SJSA1 (cell line): Measurements from ENCODE around the gene CAMK2B. TPM values are rescaled to one million over a fixed set of nuclear protein-coding genes. Genes with fewer than 3 reads are reported as not detected.

Source experiments
- DNase-seq, 2 experiments: peaks; one replicate each; pipeline ENCODE4 v3.0.0-alpha.2; 2015 to 2020; ENCODE audit warnings: low spot score in 2 of 2, low read depth in 1 of 2
- H3K27ac ChIP-seq: fragments of 250-450 bp; sonication (Bioruptor Pico); 2 replicates; pipeline ENCODE4 v1.5.1; 2020; ENCODE audit warnings: mild to moderate bottlenecking, moderate library complexity
- H3K27me3 ChIP-seq: fragments of 250-450 bp; sonication (Bioruptor Pico); replicated peaks from 2 replicates; pipeline ENCODE4 v1.5.1; 2020; ENCODE audit warnings: mild to moderate bottlenecking, moderate library complexity
- H3K36me3 ChIP-seq: fragments of 250-450 bp; sonication (Bioruptor Pico); 2 replicates; pipeline ENCODE4 v1.5.1; 2020; ENCODE audit warnings: mild to moderate bottlenecking
- H3K4me1 ChIP-seq: fragments of 250-450 bp; sonication (Bioruptor Pico); replicated peaks from 2 replicates; pipeline ENCODE4 v1.6.1; 2021; ENCODE audit warnings: mild to moderate bottlenecking
- H3K4me3 ChIP-seq: fragments of 250-450 bp; sonication (Bioruptor Pico); 2 replicates; pipeline ENCODE4 v1.5.1; 2020; ENCODE audit warnings: mild to moderate bottlenecking
- H3K9me3 ChIP-seq: fragments of 250-450 bp; sonication (Bioruptor Pico); replicated peaks from 2 replicates; pipeline ENCODE4 v1.5.1; 2020; ENCODE audit warnings: mild to moderate bottlenecking
- total RNA-seq: library from RNA; depleted of rRNA; stranded (reverse); fragments of >200 nt; shearing (Covaris generic); gene quantifications from 2 replicates; pipeline ENCODE4 v1.2.3, GENCODE V29; 2014

The CAMK2B gene
- total RNA-seq, 1 experiment from 2014 or later: not detected

DNA sequence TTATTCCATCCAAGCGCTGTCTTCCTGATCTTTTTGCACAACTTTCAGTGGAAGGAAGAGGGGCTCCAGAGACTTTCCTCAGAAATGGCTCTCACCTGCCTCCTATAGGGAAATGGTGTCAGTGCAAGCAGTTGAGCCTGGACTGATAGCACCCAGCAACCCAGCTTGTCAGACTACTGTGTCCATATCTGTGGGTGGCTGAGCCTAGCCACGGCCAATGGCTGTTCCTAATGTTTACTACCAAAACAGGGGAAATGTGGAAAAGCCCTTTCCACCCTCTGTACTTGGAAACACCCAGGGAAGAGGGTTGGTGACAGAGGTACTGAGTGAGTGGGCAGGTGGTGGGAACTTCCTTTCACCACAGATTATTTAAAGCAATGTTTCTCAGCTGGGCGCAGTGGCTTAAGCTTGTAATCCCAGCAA is 128.9 kb downstream of the CAMK2B start:
- Histone ChIP-seq H3K9me3 (no peaks in the 10 kb centered on the region), H3K27ac (no peak overlapping the region), H3K36me3 (peaks cover 3% of the 10 kb centered on the region), H3K27me3 (no peaks in the 10 kb centered on the region), H3K4me1 (0 out of 2 replicates have a peak, but pooled peaks cover 3% of the 10 kb centered on the region), H3K4me3 (no peak overlapping the region)
- DNase-seq: peak in 1 of 2 experiments; percentile 34

- Histone ChIP-seq H3K4me1 (0 out of 2 replicates have a peak, but pooled peaks cover 3% of the 10 kb centered on the region), H3K4me3 (no peak overlapping the region), H3K36me3 (peaks cover 1% of the 10 kb centered on the region), H3K27ac (no peak overlapping the region), H3K27me3 (no peaks in the 10 kb centered on the region; the same call in 1 of the 2 replicates), H3K9me3 (no peaks in the 10 kb centered on the region)
- no peak for DNase-seq
Observed at GRCh38 chr7:44195889-44196288, 129.5 kb downstream of the CAMK2B start.

DNA sequence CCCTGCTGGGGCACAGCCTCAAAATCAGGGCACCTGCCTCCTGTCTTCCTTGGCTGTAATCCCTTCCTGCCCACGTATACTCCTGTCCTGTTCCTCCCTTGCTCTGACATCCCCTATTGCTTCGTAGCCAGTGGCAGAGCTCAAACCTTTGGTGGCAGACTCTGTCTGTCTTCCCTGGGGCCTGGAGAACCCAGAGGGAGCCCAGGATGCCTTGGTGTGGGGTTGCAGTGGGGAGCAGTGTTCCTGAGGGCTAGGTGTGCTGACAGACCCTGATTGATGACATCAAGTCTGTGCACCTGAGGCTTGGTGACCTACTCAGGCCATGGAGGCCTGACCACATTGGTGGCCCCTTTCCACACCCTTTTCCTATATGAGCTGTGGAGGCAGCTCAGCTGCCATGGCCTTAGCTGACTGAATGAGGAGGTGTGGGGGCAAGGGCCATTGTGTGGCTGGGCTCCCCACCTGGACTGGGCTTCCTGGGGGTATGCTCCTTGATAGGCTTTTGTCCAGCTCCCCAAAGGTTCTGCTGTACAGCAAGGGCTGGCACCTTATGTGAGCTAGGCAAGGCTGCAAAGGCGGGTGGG is 130.7 kb downstream of the CAMK2B start:
- no peak for DNase-seq
- H3K4me3 ChIP-seq: no peak overlapping the region
- no peak overlapping the region for H3K27ac ChIP-seq
- no peaks in the 10 kb centered on the region; the same call in 1 of the 2 replicates for H3K27me3 ChIP-seq
- 0 out of 2 replicates have a peak, but pooled peaks cover 3% of the 10 kb centered on the region for H3K4me1 ChIP-seq
- H3K9me3 ChIP-seq: no peaks in the 10 kb centered on the region
- H3K36me3 ChIP-seq: no peaks in the 10 kb centered on the region

DNA sequence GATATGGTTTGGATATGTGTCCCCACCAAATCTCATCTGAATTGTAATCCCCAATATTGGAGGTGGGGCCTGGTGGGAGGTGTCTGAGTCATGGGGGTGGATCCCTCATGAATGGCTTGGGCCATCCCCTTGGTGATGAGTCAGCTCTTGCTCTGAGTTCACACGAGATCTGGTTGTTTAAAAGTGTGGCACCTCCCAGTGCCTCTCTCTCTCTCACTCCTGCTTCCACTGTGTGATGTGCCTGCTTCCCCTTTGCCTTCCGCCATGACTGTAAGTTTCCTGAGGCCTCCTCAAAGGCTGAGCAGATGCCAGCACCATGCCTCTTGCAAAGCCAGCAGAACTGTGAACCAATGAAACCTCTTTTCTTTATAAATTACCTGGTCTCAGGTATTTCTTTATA is 131.3 kb downstream of the CAMK2B start:
- Histone ChIP-seq H3K27ac (no peak overlapping the region), H3K9me3 (no peaks in the 10 kb centered on the region), H3K36me3 (no peaks in the 10 kb centered on the region), H3K27me3 (no peaks in the 10 kb centered on the region; the same call in 1 of the 2 replicates), H3K4me1 (0 out of 2 replicates have a peak, but pooled peaks cover 3% of the 10 kb centered on the region), H3K4me3 (no peak overlapping the region)
- no peak for DNase-seq

- Histone ChIP-seq H3K4me3 (no peak overlapping the region), H3K9me3 (no peaks in the 10 kb centered on the region), H3K4me1 (peaks cover 4% of the 10 kb centered on the region; the same call in 1 of the 2 replicates), H3K36me3 (no peaks in the 10 kb centered on the region), H3K27me3 (no peaks in the 10 kb centered on the region; the same call in 1 of the 2 replicates), H3K27ac (no peak overlapping the region)
- no peak for DNase-seq
Observed at GRCh38 chr7:44193011-44193802, 132.2 kb downstream of the CAMK2B start.

DNA sequence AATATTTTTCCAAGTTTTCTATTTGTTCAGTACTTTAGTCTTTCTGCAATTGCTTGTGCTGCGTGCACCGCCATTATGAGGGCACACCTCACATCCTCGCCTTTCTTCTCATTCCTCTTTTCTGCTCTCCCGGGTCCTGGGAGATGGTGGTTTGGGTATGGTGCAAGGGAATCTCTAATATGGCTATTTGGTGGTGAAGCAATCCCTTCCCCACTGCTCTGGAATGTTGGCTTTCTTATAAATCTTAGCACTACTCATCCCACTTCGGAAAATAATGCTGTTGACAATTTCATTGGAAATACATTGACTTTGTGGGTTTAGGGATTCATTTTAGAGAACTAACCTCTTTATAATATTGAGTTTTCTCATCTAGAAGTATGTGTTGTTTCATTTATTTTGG is 134.2 kb downstream of the CAMK2B start:
- Histone ChIP-seq H3K4me1 (peaks cover 19% of the 10 kb centered on the region), H3K4me3 (no peak overlapping the region), H3K9me3 (no peaks in the 10 kb centered on the region), H3K27me3 (no peaks in the 10 kb centered on the region; the same call in 1 of the 2 replicates), H3K36me3 (no peaks in the 10 kb centered on the region), H3K27ac (no peak overlapping the region)
- no peak for DNase-seq

- H3K27me3 ChIP-seq: no peaks in the 10 kb centered on the region; the same call in 1 of the 2 replicates
- peak in 1 of 2 experiments; percentile 30 for DNase-seq
- no peaks in the 10 kb centered on the region for H3K9me3 ChIP-seq
- no peaks in the 10 kb centered on the region for H3K36me3 ChIP-seq
- H3K27ac ChIP-seq: no peak overlapping the region
- peaks cover 25% of the 10 kb centered on the region for H3K4me1 ChIP-seq
- no peak overlapping the region for H3K4me3 ChIP-seq
Observed at GRCh38 chr7:44189993-44190872, 135.2 kb downstream of the CAMK2B start.

DNA sequence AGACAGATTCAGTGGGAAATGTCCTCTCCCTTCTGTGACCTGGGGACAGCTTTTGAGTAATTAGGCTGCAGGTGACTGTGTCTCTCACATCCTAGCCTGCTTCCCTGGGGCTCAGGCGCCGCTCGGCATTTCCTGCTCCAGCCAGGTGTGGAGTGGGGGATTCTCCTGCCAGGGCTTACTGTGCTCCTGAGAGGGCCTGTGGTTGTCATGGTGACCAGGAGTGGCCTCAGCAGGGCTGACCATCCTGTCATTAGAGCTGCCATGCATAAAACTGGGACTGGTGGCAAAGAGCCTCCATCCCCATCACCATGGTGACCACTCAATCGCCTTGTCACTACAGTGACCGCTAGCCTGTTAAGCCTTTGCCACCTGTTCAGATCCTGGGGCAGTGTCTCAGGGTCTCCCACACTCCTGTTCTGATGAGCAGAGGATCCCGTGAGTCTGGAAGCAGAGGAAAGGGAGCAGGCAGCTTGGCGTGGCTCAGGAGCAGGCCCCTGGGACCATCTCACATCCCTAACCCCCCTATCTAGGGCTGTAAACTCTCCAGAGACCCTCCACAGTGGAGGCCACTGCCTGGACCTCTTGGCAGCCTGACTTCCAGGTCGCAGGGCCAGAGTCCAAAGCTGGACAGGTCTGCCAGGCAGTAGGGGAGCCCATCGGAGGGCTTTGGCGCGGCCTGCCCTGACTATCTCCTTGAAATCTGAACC is 136.0 kb downstream of the CAMK2B start, which contains the start of gene GCK:
TSS of gene GCK (minus strand) at position 154 of the 707 bp plus-strand sequence. CDS start 486 bp downstream, outside the sequence.
- no peaks in the 10 kb centered on the region for H3K9me3 ChIP-seq
- no peaks in the 10 kb centered on the region for H3K36me3 ChIP-seq
- DNase-seq: peak in 1 of 2 experiments; percentile 31
- no peaks in the 10 kb centered on the region; the same call in 1 of the 2 replicates for H3K27me3 ChIP-seq
- peaks cover 32% of the 10 kb centered on the region for H3K4me1 ChIP-seq
- H3K27ac ChIP-seq: no peak within 1 kb of the TSS
- no peak within 1 kb of the TSS for H3K4me3 ChIP-seq

DNA sequence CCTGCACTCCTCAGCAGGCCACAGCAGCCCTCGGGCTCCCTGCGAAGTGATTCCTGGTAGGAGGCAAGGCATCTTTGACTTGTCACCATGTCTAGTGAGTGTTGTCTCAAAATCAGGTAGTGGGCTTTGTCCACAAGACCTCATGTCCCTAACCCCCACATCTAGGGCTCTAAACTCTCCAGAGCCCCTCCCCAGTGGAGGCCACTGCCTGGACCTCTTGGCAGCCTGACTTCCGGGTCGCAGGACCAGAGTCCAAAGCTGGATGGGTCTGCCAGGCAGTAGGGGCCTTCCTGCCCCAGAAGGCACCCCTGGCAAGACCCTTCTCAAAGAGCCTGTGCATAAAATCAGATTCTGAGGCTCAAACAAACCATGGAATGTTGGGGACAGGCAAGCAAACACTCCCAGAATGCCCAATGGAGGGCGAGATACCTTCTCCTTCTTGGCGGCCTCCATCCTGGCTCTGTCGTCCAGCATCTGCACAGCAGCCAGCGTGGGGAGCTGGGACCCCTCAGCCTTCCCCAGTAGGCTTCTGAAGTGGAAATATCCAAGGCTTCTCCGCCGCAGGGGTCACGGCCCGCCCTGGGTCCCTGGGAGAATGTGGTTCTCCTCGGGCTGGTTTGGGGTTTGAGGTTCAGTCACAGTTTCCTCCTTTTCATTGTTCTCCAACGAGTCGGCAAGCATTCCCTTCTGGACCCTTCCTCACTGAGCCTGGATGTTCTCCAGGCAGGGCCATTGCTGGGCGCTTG is 136.7 kb downstream of the CAMK2B start:
- Histone ChIP-seq H3K36me3 (no peaks in the 10 kb centered on the region), H3K4me3 (no peak overlapping the region), H3K27ac (no peak overlapping the region), H3K4me1 (peaks cover 36% of the 10 kb centered on the region), H3K27me3 (no peaks in the 10 kb centered on the region; the same call in 1 of the 2 replicates), H3K9me3 (no peaks in the 10 kb centered on the region)
- peak in 1 of 2 experiments; percentile 25 for DNase-seq

GRCh38 chr7:44187636-44188416 is 137.6 kb downstream of the CAMK2B start:
- peaks cover 36% of the 10 kb centered on the region for H3K4me1 ChIP-seq

DNA sequence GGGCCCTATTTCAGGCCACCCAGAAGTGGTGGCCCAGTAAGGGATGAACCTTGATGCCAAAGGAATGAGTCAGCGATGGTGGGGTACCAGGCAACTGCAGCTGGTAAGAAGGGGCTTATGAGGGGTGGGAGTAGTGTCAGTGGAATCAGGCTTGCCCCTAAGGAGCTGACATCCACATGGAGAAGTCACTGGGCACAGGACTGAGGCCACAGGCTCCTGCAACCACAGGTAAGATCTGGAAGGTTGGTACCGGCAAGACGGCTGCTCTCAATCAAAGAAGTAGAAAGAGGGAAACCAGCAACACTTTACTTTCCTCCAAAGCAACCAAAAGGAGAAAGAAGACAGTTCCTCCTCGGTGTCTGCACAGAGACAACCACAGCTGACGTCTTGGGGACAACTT is 138.7 kb downstream of the CAMK2B start:
- Histone ChIP-seq H3K27ac (no peak overlapping the region), H3K9me3 (peaks cover 9% of the 10 kb centered on the region), H3K4me1 (peaks cover 36% of the 10 kb centered on the region), H3K4me3 (no peak overlapping the region), H3K27me3 (no peaks in the 10 kb centered on the region; the same call in 1 of the 2 replicates), H3K36me3 (no peaks in the 10 kb centered on the region)
- peak in 1 of 2 experiments; percentile 37 for DNase-seq

More at GRCh38 chr7:44187636-44188416, 137.6 kb downstream of the CAMK2B start:
- DNase-seq: peak in 1 of 2 experiments; percentile 36
- Histone ChIP-seq H3K27me3 (no peaks in the 10 kb centered on the region; the same call in 1 of the 2 replicates), H3K27ac (no peak overlapping the region), H3K9me3 (peaks cover 6% of the 10 kb centered on the region), H3K36me3 (no peaks in the 10 kb centered on the region), H3K4me3 (no peak overlapping the region)
